Prostate gland (tissue), 2 donors: Measurements from ENCODE around the gene ALOX12. TPM values are rescaled to one million over a fixed set of nuclear protein-coding genes. Genes with fewer than 3 reads are reported as not detected.
A peak's percentile ranks its signal among the peaks of the same experiment; 100 is the strongest.
"Not testable (repeated sequence)": the region's sequence is repeated elsewhere in the genome, so short reads cannot be mapped to it uniquely, and the experiment has no call there.

Experiments used
- DNase-seq: peaks from one replicate; pipeline ENCODE4 v3.0.0-alpha.2; 2019; ENCODE audit warnings: low spot score
- H3K27ac ChIP-seq, 2 donors: fragments of 200-600 bp; sonication (generic); 2 replicates each; pipeline ENCODE4 v1.5.1; 2017 to 2019
- H3K27me3 ChIP-seq: fragments of 200-600 bp; sonication (generic); replicated peaks from 2 replicates; pipeline ENCODE4 v1.5.1; 2019; ENCODE audit not compliant: insufficient read depth
- H3K36me3 ChIP-seq, 2 donors: fragments of 200-600 bp; sonication (generic); 1 replicate in 1 of 2; 2 replicates in 1 of 2; pipeline versions ENCODE4 v1.5.1 to v1.8.1; 2017 to 2019
- H3K4me1 ChIP-seq: fragments of 200-600 bp; sonication (generic); replicated peaks from 2 replicates; pipeline ENCODE4 v1.5.1; 2019
- H3K4me3 ChIP-seq, 2 donors: fragments of 200-600 bp; sonication (generic); 2 replicates each; pipeline ENCODE4 v1.5.1; 2017 to 2019
- H3K9me3 ChIP-seq: fragments of 200-600 bp; sonication (generic); 2 replicates; pipeline ENCODE4 v1.5.1; 2017
- CTCF ChIP-seq, 4 experiments: fragments of 200-600 bp in 2 of 4; fragments of 450-650 bp in 2 of 4; sonication (generic) in 2 of 4; IDR thresholded peaks; 1 replicate in 3 of 4; 2 replicates in 1 of 4; pipeline ENCODE4 v1.5.1; 2016 to 2019; ENCODE audit warnings: antibody characterized with exemption in 4 of 4, mild to moderate bottlenecking in 2 of 4, moderate library complexity in 2 of 4
- POLR2A ChIP-seq: fragments of 450-650 bp; IDR thresholded peaks from one replicate; pipeline ENCODE4 v1.6.1; 2016; ENCODE audit warnings: antibody characterized with exemption, mild to moderate bottlenecking
- POLR2AphosphoS5 ChIP-seq: sonication (generic); formaldehyde crosslinking; IDR thresholded peaks from one replicate; pipeline ENCODE4 v1.6.1; 2017; ENCODE audit warnings: antibody characterized with exemption
- WGBS: methylation state at CpG from one replicate; pipeline ENCODE4 v1.1.5; 2018; 5-methylcytosine and 5-hydroxymethylcytosine counted together
- intact Hi-C: fragments of 100-400 bp; cut with DNase I; formaldehyde crosslinking; loops from one replicate; pipeline ENCODE4 v1.14.2; 2022
- total RNA-seq, 2 donors: library from RNA; depleted of rRNA; stranded (reverse); fragments of >200 nt; gene quantifications; one replicate each; pipeline ENCODE4 v1.1.0, GENCODE V29; 2016

ALOX12 gene
- total RNA-seq, 2 donors from 2014 or later = 0.27 to 0.62 TPM

GRCh38 chr17:7043497-7044198 lies 47.8 kb downstream of the ALOX12 start, which contains the start of gene SLC16A11:
TSS of gene SLC16A11 (minus strand) at chr17:7044092. CDS start at chr17:7043513, 579 bp downstream.
- TF ChIP-seq POLR2AphosphoS5 (peak; percentile 12), CTCF (IDR thresholded peaks at IDR 0.05) (peak in 1 of 4 experiments; percentile 5), POLR2A (peak; percentile 43)
- no peak for DNase-seq
- H3K36me3 ChIP-seq = no peaks in the 10 kb centered on the region
- 5% methylated on average over 24 of the region's 58 CpGs for WGBS
- intact Hi-C loops = loop anchor here (10.0 kb wide), 1 partner anchor 241 kb away; the partner anchor contains the start of gene SLC2A4
- H3K4me3 ChIP-seq = peak within 1 kb of the TSS; percentile 21 to 32
- H3K27ac ChIP-seq = peak within 1 kb of the TSS in 1 of 2 donors; percentile 27
- no peaks in the 10 kb centered on the region for H3K9me3 ChIP-seq
- H3K4me1 ChIP-seq = peaks cover 25% of the 10 kb centered on the region
- H3K27me3 ChIP-seq = no peaks in the 10 kb centered on the region

DNA sequence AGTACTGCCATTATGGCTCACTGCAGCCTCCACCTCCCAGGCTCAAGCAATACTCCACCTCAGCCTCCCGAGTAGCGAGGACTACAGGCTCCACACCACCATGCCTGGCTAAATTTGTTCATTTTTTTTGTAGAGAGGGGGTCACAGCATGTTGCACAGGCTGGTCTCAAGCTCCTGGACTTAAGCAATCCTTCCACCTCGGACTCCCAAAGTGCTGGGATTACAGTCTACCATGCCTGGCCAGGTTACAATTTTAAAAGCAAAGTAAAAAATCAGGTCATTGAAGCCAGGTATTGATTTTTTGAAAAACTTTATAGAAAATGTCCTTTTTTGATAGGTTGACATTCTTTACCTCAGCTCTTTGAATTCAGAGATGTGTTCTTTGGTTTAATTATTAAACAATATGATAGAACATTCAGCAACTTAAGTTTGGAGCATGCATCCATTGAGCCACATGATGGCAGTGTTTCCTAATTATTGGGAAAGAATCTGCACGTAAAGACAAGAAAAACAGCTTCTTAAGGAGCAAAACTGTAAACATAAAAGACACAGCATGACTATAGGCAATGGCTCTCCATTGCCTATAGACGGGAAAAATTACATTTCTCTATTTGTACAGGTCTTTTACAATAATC lies 49.8 kb downstream of the ALOX12 start:
- 22% methylated on average over 5 of the region's 5 CpGs for WGBS
- intact Hi-C loops = loop anchor here (5.0 to 10.0 kb wide), 2 partner anchors 132 to 239 kb away; partner anchors contain the start of genes ASGR1 and SLC2A4

DNA sequence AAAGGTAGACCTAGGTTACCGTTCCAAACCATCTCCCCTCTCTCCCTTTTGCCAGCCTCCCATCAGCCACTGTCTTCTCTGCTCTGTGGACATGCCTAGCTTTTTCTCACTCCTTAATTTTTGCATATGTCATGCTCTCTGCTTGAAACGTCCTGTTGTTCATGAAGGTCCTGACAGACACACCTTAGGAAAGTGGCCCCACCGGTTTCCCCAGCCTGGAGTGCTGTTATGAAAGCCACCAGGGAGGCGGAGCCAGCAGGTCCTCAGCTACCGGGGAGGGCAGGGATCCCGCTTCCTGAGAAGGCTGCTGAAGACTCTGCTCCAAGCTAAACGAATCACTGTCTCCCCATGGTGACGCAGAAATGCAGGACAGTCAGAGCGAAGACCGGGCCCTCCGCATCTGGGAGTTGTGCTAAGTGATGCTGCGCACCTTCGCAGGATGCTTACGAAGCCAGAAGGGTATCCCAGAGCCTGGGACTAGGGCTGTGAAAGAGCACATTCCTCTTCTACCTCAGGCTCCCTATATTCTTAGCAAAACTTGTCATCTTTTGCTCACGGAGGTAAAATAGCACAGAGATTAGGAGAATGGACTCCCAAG lies 50.4 kb downstream of the ALOX12 start:
- peak; percentile 92 for DNase-seq
- 18% methylated on average over 15 of the region's 15 CpGs for WGBS
- Histone ChIP-seq H3K27me3 (no peaks in the 10 kb centered on the region), H3K9me3 (no peaks in the 10 kb centered on the region), H3K27ac (peak overlapping the region; percentile 89), H3K36me3 (no peaks in the 10 kb centered on the region), H3K4me1 (peaks cover 25% of the 10 kb centered on the region), H3K4me3 (peak overlapping the region; percentile 11 to 33)
- TF ChIP-seq POLR2A (no peak), POLR2AphosphoS5 (peak; percentile 75), CTCF (IDR thresholded peaks at IDR 0.05) (peak in 1 of 4 experiments; percentile 14)
- intact Hi-C loops = loop anchor here (5.0 to 10.0 kb wide), 2 partner anchors 131 to 239 kb away; partner anchors contain the start of genes ASGR1 and SLC2A4

More for the DNA sequence above, 49.8 kb downstream of the ALOX12 start:
- H3K4me1 ChIP-seq = peaks cover 25% of the 10 kb centered on the region
- H3K9me3 ChIP-seq = no peaks in the 10 kb centered on the region
- no peaks in the 10 kb centered on the region for H3K36me3 ChIP-seq
- TF ChIP-seq POLR2AphosphoS5 (no peak), CTCF (IDR thresholded peaks at IDR 0.05) (peak; percentile 59 to 97 (median 92))
- peak; percentile 55 for DNase-seq
- H3K27ac ChIP-seq = peak overlapping the region; percentile 89
- no peaks in the 10 kb centered on the region for H3K27me3 ChIP-seq
- peak overlapping the region in 1 of 2 donors; percentile 33 for H3K4me3 ChIP-seq

- not testable (repeated sequence) for H3K9me3 ChIP-seq, H3K27me3 ChIP-seq, H3K36me3 ChIP-seq
- Histone ChIP-seq H3K4me1 (peaks cover 24% of the 10 kb centered on the region), H3K27ac (peak overlapping the region; percentile 89), H3K4me3 (peak overlapping the region; percentile 11 to 33)
- intact Hi-C loops = loop anchor here (5.0 to 10.0 kb wide), 2 partner anchors 130 to 238 kb away; partner anchors contain the start of genes ASGR1 and SLC2A4
- WGBS = 8% methylated on average over 26 of the region's 26 CpGs
- peak; percentile 56 for TF ChIP-seq POLR2AphosphoS5
- peak; percentile 77 for DNase-seq
Measured at GRCh38 chr17:7046725-7047397, 51.0 kb downstream of the ALOX12 start.
